ENCODE measurements around the gene TXK.

TXK gene

DNA sequence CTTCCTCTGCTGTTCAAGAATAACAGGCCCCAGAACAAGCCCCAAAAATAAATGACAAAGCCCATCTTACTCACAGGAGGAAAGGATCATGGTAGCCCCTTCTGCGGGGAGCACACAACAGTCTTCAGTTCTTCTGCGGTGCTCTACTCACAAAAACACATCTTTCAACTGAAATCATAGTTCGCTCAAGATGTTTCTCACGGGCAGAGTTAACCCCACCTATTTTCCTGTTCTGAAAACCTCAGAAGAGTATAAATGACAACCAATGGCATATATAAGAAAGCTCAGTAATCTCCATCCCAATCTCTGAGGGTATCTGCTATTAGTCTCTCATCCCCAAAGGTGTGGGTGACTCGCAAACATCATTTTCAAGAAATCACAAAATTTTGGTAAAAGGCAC is at the start of gene TXK:
TSS of gene TXK (minus strand) at position 170 of the 400 bp plus-strand sequence. CDS start at position 90, 80 bp downstream.
- DNase-seq (ENCODE audit: low spot score), result no peak
- Histone ChIP-seq H3K9me3 (ENCODE audit: severe bottlenecking) (no peaks in the 10 kb centered on the region), H3K4me1 (ENCODE audit: insufficient read depth, poor library complexity, severe bottlenecking) (peaks cover under 1% of the 10 kb centered on the region), H3K27me3 (ENCODE audit: insufficient read depth, poor library complexity, severe bottlenecking) (no peaks in the 10 kb centered on the region), H3K4me3 (ENCODE audit: severe bottlenecking) (no peak within 1 kb of the TSS), H3K36me3 (ENCODE audit: low read depth) (no peaks in the 10 kb centered on the region), H3K27ac (ENCODE audit: poor library complexity, severe bottlenecking) (no peak within 1 kb of the TSS)
- TF ChIP-seq, protein P1, sequence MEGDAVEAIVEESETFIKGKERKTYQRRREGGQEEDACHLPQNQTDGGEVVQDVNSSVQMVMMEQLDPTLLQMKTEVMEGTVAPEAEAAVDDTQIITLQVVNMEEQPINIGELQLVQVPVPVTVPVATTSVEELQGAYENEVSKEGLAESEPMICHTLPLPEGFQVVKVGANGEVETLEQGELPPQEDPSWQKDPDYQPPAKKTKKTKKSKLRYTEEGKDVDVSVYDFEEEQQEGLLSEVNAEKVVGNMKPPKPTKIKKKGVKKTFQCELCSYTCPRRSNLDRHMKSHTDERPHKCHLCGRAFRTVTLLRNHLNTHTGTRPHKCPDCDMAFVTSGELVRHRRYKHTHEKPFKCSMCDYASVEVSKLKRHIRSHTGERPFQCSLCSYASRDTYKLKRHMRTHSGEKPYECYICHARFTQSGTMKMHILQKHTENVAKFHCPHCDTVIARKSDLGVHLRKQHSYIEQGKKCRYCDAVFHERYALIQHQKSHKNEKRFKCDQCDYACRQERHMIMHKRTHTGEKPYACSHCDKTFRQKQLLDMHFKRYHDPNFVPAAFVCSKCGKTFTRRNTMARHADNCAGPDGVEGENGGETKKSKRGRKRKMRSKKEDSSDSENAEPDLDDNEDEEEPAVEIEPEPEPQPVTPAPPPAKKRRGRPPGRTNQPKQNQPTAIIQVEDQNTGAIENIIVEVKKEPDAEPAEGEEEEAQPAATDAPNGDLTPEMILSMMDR (IDR thresholded peaks at IDR 0.05; ENCODE audit: poor library complexity, severe bottlenecking), result no peak
- no peak for ATAC-seq (ENCODE audit: low read depth)

DNA sequence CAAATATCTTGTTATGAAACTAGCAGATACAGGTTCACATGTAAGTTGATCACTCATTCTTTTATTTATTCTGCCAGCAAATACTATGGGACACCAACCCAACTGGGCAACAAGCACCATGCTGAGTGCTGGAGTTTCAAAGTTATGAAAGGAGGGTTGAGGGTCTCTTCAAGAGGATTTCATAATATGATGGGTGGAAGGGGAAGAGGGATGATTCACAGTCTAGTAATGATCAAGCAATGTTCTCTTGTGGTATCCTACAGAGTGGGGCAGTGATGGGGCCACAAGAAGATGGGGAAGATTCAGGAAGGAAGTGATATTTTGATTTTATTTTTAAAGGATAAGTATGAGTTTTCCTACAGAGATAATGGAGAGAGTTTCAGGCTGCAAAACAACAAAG is 46.2 kb upstream of the TXK start:
- no peaks in the 10 kb centered on the region for H3K9me3 ChIP-seq (ENCODE audit: severe bottlenecking)
- TF ChIP-seq, protein P1 (IDR thresholded peaks at IDR 0.05; ENCODE audit: poor library complexity, severe bottlenecking), result no peak
- H3K4me1 ChIP-seq (ENCODE audit: insufficient read depth, poor library complexity, severe bottlenecking), result peaks cover 7% of the 10 kb centered on the region
- H3K36me3 ChIP-seq (ENCODE audit: low read depth), result no peaks in the 10 kb centered on the region
- no peak for DNase-seq (ENCODE audit: low spot score)
- H3K27me3 ChIP-seq (ENCODE audit: insufficient read depth, poor library complexity, severe bottlenecking), result no peaks in the 10 kb centered on the region
- H3K4me3 ChIP-seq (ENCODE audit: severe bottlenecking), result no peak overlapping the region
- ATAC-seq (ENCODE audit: low read depth), result no peak
- no peak overlapping the region for H3K27ac ChIP-seq (ENCODE audit: poor library complexity, severe bottlenecking)

DNA sequence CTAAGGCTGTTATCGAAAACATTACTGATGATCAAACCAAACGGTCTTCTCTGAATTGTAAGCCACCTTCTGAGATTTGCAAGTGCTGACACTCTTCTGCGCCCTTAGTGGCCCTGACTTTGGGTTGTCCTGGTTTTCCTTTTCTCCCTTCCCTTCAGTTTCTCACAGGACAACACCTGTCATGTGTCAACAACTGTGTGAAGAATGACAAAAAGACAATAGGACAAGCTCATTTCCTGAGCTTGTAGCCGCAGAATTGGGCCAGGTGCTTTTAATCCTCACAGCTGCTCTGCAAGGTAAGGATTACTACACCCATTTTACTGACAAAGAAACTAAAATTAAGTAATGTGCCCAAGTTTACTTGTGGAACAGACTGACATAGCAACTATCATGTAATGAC is 44.9 kb upstream of the TXK start:
- DNase-seq (ENCODE audit: low spot score) (no peak), ATAC-seq (ENCODE audit: low read depth) (no peak)
- H3K4me3 ChIP-seq (ENCODE audit: severe bottlenecking), result no peak overlapping the region
- TF ChIP-seq, protein P1 (IDR thresholded peaks at IDR 0.05; ENCODE audit: poor library complexity, severe bottlenecking), result no peak
- no peaks in the 10 kb centered on the region for H3K9me3 ChIP-seq (ENCODE audit: severe bottlenecking)
- H3K27me3 ChIP-seq (ENCODE audit: insufficient read depth, poor library complexity, severe bottlenecking), result no peaks in the 10 kb centered on the region
- no peak overlapping the region for H3K27ac ChIP-seq (ENCODE audit: poor library complexity, severe bottlenecking)
- H3K4me1 ChIP-seq (ENCODE audit: insufficient read depth, poor library complexity, severe bottlenecking), result peaks cover 9% of the 10 kb centered on the region
- no peaks in the 10 kb centered on the region for H3K36me3 ChIP-seq (ENCODE audit: low read depth)

DNA sequence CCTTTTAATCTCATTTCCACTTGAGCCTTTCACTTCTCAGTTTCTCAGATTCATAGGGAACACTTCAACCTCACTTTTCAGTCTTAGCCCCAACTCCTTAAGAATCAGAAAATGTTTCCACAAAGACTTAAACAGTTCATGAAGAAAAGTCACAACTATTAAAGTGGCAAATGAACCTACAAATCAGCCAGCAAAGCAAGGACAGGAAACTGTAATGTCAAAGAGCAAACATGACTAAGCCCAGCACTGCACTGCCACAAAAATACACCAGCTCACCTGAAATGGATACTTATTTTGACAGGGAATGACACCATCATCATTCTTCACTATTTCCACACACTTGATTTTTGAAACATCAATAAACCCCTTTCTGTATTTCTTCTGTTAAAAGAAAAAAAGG is 41.8 kb upstream of the TXK start:
- Histone ChIP-seq H3K4me1 (ENCODE audit: insufficient read depth, poor library complexity, severe bottlenecking) (peaks cover 16% of the 10 kb centered on the region), H3K27ac (ENCODE audit: poor library complexity, severe bottlenecking) (no peak overlapping the region), H3K9me3 (ENCODE audit: severe bottlenecking) (no peaks in the 10 kb centered on the region), H3K27me3 (ENCODE audit: insufficient read depth, poor library complexity, severe bottlenecking) (no peaks in the 10 kb centered on the region), H3K4me3 (ENCODE audit: severe bottlenecking) (no peak overlapping the region), H3K36me3 (ENCODE audit: low read depth) (no peaks in the 10 kb centered on the region)
- TF ChIP-seq, protein P1 (IDR thresholded peaks at IDR 0.05; ENCODE audit: poor library complexity, severe bottlenecking), result no peak
- ATAC-seq (ENCODE audit: low read depth) (no peak), DNase-seq (ENCODE audit: low spot score) (no peak)

DNA sequence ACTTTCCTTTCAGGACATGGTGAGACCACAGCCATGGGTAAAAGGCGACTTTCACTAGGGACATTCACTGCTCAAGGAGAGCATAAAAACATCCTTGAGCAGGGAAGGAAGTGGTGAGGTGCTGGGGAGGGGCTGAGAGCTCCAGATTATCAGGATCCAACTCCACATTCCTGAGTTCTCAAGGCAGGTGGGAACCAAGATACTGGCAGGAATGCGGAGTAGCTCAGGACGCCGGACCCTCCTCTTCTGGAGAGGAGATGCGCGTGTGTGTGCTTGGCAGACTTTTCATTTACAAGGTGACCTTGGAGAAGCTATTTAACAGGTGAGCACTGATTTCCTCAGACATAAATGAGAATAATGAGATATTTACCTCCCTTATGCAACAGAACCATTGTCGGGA is 41.3 kb upstream of the TXK start:
- Histone ChIP-seq H3K36me3 (ENCODE audit: low read depth) (no peaks in the 10 kb centered on the region), H3K27ac (ENCODE audit: poor library complexity, severe bottlenecking) (no peak overlapping the region), H3K4me3 (ENCODE audit: severe bottlenecking) (no peak overlapping the region), H3K9me3 (ENCODE audit: severe bottlenecking) (no peaks in the 10 kb centered on the region), H3K27me3 (ENCODE audit: insufficient read depth, poor library complexity, severe bottlenecking) (no peaks in the 10 kb centered on the region), H3K4me1 (ENCODE audit: insufficient read depth, poor library complexity, severe bottlenecking) (peaks cover 16% of the 10 kb centered on the region)
- ATAC-seq (ENCODE audit: low read depth), result no peak
- no peak for DNase-seq (ENCODE audit: low spot score)
- TF ChIP-seq, protein P1 (IDR thresholded peaks at IDR 0.05; ENCODE audit: poor library complexity, severe bottlenecking), result no peak

Data from RWPE2 (cell line).